SK-N-SH (cell line): ENCODE results near the gene ODAM. TPM values are rescaled to one million over a fixed set of nuclear protein-coding genes. Genes with fewer than 3 reads are reported as not detected.

ENCODE experiments used
- CTCF ChIA-PET: fragments of 300-600, 350-600 bp; formaldehyde crosslinking; extraction: SDS; loops from one replicate; lab custom pipeline; 2021; lab: Yijun Ruan, JAX
- POLR2A ChIA-PET: fragments of 350-600 bp; sonication (Branson Sonifier 250); formaldehyde crosslinking; extraction: SDS; loops from one replicate; lab custom pipeline; 2020; ENCODE audit warnings: antibody characterized with exemption, inconsistent platforms; lab: Yijun Ruan, JAX
- DNase-seq: peaks from one replicate; pipeline ENCODE4 v3.0.0; 2012
- H2AFZ ChIP-seq: fragments of 200-600 bp; sonication (generic); 2 replicates; pipeline ENCODE4 v1.8.1; 2016; ENCODE audit warnings: antibody characterized with exemption, mild to moderate bottlenecking, low read depth
- H3F3A ChIP-seq: fragments of 200-600 bp; sonication (generic); replicated peaks from 2 replicates; pipeline ENCODE3; 2016; ENCODE audit warnings: antibody characterized with exemption, mild to moderate bottlenecking; ENCODE audit not compliant: insufficient read depth
- H3K27ac ChIP-seq, 2 experiments: fragments of 200-500 bp in 1 of 2; fragments of 200-600 bp in 1 of 2; sonication (Bioruptor generic) in 1 of 2; sonication (generic), shearing (Covaris generic) in 1 of 2; 2 replicates each; pipeline versions ENCODE4 v1.5.1 to v1.6.1; 2014 to 2016; ENCODE audit warnings: low read depth in 2 of 2, inconsistent platforms in 1 of 2, low read length in 1 of 2, mild to moderate bottlenecking in 1 of 2, mixed read lengths in 1 of 2
- H3K27me3 ChIP-seq: fragments of 200-600 bp; sonication (generic), shearing (Covaris generic); 2 replicates; pipeline ENCODE4 v1.6.1; 2016; ENCODE audit warnings: mixed run types; ENCODE audit not compliant: insufficient read depth
- H3K36me3 ChIP-seq, 2 experiments: fragments of 200-500 bp in 1 of 2; fragments of 200-600 bp in 1 of 2; sonication (Bioruptor generic) in 1 of 2; sonication (generic) in 1 of 2; replicated peaks in 1 of 2; 2 replicates each; pipeline versions ENCODE3 to v1.5.1; 2014 to 2016; ENCODE audit warnings: low read length in 1 of 2, mild to moderate bottlenecking in 1 of 2; ENCODE audit not compliant: insufficient read depth in 2 of 2, control insufficient read depth in 1 of 2
- H3K4me1 ChIP-seq, 2 experiments: fragments of 200-500 bp in 1 of 2; fragments of 200-600 bp in 1 of 2; sonication (Bioruptor generic) in 1 of 2; sonication (generic), shearing (Covaris generic) in 1 of 2; 2 replicates each; pipeline versions ENCODE4 v1.5.1 to v1.6.1; 2014 to 2016; ENCODE audit warnings: low read depth in 1 of 2, low read length in 1 of 2, mixed run types in 1 of 2; ENCODE audit not compliant: insufficient read depth in 2 of 2, control insufficient read depth in 1 of 2
- H3K4me2 ChIP-seq: fragments of 200-600 bp; sonication (generic), shearing (Covaris generic); 2 replicates; pipeline ENCODE4 v1.6.1; 2017; ENCODE audit warnings: mixed run types
- H3K4me3 ChIP-seq, 2 experiments: fragments of 200-500 bp in 1 of 2; fragments of 200-600 bp in 1 of 2; sonication (Bioruptor generic) in 1 of 2; sonication (generic), shearing (Covaris generic) in 1 of 2; 2 replicates each; pipeline versions ENCODE4 v1.5.1 to v1.8.1; 2014 to 2016; ENCODE audit warnings: low read depth in 2 of 2, inconsistent platforms in 1 of 2, low read length in 1 of 2, mild to moderate bottlenecking in 1 of 2, mixed read lengths in 1 of 2, moderate library complexity in 1 of 2
- H3K79me2 ChIP-seq: fragments of 200-600 bp; sonication (generic); 2 replicates; pipeline ENCODE4 v1.8.1; 2017; ENCODE audit warnings: mild to moderate bottlenecking; ENCODE audit not compliant: insufficient read depth
- H3K9ac ChIP-seq: fragments of 200-600 bp; sonication (generic); 2 replicates; pipeline ENCODE4 v1.6.1; 2017; ENCODE audit warnings: mixed run types
- H3K9me2 ChIP-seq: fragments of 200-600 bp; sonication (generic); 2 replicates; pipeline ENCODE4 v1.6.1; 2017; ENCODE audit warnings: mixed run types
- H3K9me3 ChIP-seq: fragments of 200-600 bp; sonication (generic); 2 replicates; pipeline ENCODE4 v1.6.1; 2017; ENCODE audit warnings: mixed run types, mild to moderate bottlenecking, moderate library complexity
- H4K20me1 ChIP-seq: fragments of 200-600 bp; sonication (generic); 2 replicates; pipeline ENCODE4 v1.6.1; 2017; ENCODE audit warnings: mild to moderate bottlenecking, mixed run types; ENCODE audit not compliant: insufficient read depth
- CHD2 ChIP-seq: fragments of 150-350 bp; IDR thresholded peaks from 2 replicates; pipeline ENCODE4 v1.6.1; 2018; ENCODE audit warnings: low read length; ENCODE audit not compliant: partially characterized antibody
- ELF1 ChIP-seq: IDR thresholded peaks from 2 replicates; pipeline ENCODE4 v1.4.0; 2012
- EP300 ChIP-seq, 2 experiments: IDR thresholded peaks; 2 replicates each; pipeline versions ENCODE4 v1.4.0 to v1.6.1; 2012; ENCODE audit warnings: borderline replicate concordance in 1 of 2, low read depth in 1 of 2, low read length in 1 of 2
- NRF1 ChIP-seq: IDR thresholded peaks from 2 replicates; pipeline ENCODE4 v1.6.1; 2012; ENCODE audit warnings: low read depth, mild to moderate bottlenecking, low read length
- RAD21 ChIP-seq: IDR thresholded peaks from 2 replicates; pipeline ENCODE4 v1.6.1; 2012; ENCODE audit warnings: mild to moderate bottlenecking, low read length
- REST ChIP-seq: IDR thresholded peaks from 2 replicates; pipeline ENCODE4 v1.6.1; 2012; ENCODE audit warnings: mild to moderate bottlenecking, low read depth, low read length, moderate library complexity
- RXRA ChIP-seq: IDR thresholded peaks from 2 replicates; pipeline ENCODE4 v1.4.0; 2012; ENCODE audit warnings: low read depth, mild to moderate bottlenecking, borderline replicate concordance
- SIN3A ChIP-seq: IDR thresholded peaks from 2 replicates; pipeline ENCODE4 v1.6.1; 2012; ENCODE audit warnings: low read depth, mild to moderate bottlenecking, low read length, moderate library complexity, borderline replicate concordance
- SMC3 ChIP-seq: IDR thresholded peaks from 2 replicates; pipeline ENCODE4 v1.6.1; 2012; ENCODE audit warnings: low read depth, low read length, improper control_type of control experiment
- TAF1 ChIP-seq: IDR thresholded peaks from 2 replicates; pipeline ENCODE4 v1.6.1; 2012; ENCODE audit warnings: low read depth, mild to moderate bottlenecking, low read length, moderate library complexity, borderline replicate concordance
- USF2 ChIP-seq: fragments of 150-350 bp; IDR thresholded peaks from 2 replicates; pipeline ENCODE4 v1.6.1; 2017; ENCODE audit warnings: antibody characterized with exemption, low read length, low read depth, borderline replicate concordance
- WGBS: methylation state at CpG from one replicate; pipeline ENCODE4 v1.1.6; 2017; ENCODE audit warnings: low lambda C conversion rate; 5-methylcytosine and 5-hydroxymethylcytosine counted together
- polyA plus RNA-seq, 3 experiments: library from polyadenylated mRNA; depleted of rRNA; stranded (reverse); fragments of >200 nt; gene quantifications; 2 replicates each; pipeline ENCODE4 v1.2.3, GENCODE V29; 2012
- TF ChIP-seq, protein P1 (sequence below): IDR thresholded peaks from 2 replicates; pipeline ENCODE4; 2012

ODAM gene
- polyA plus RNA-seq, 1 of the 3 experiments (the other 2 are of a cell fraction) = not detected

DNA sequence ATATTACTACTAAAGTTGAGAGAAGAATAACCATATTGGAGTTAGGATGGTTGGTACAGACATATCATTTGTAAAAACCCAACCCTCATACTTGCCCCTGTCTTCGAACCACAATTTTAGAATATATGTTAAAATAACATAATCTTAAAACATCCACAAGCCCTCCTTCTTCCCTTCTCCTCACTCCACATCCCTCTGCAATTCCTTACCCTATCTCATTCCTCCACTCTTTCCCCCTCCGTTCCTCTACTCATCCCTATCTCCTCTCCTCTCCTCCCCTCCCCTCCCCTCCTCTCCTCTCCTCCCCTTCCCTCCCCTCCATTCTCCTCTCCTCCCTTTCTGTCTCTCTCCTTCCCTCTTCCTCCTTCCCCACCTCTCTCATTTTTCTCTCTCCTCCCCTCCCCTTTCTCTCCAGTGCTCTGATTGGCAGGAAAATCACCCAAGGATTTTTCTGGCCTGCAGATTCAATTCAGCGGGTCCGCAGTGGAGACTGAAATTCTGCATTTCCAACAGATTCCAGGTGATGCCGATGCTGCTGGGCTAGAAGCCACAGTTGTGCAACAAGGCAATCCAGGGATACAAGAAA, 17.4 kb upstream of the ODAM start:
- WGBS = 7% methylated on average over 5 of the region's 5 CpGs
- POLR2A ChIA-PET = no interaction called here
- Histone ChIP-seq H3K27me3 (no peaks in the 10 kb centered on the region; the same call in 1 of the 2 replicates), H3K27ac (no peak overlapping the region), H3K9me3 (no peaks in the 10 kb centered on the region), H3K4me1 (no peaks in the 10 kb centered on the region), H2AFZ (no peak overlapping the region), H4K20me1 (no peaks in the 10 kb centered on the region), H3K9me2 (no peaks in the 10 kb centered on the region), H3K36me3 (no peaks in the 10 kb centered on the region), H3K79me2 (no peaks in the 10 kb centered on the region), H3K4me2 (no peak overlapping the region), H3K4me3 (no peak overlapping the region), H3K9ac (no peak overlapping the region), H3F3A (no peaks in the 10 kb centered on the region)
- CTCF ChIA-PET = no interaction called here
- TF ChIP-seq NRF1 (no peak), SIN3A (no peak), USF2 (no peak), SMC3 (no peak), TAF1 (no peak), REST (no peak), RXRA (no peak)
- no peak for DNase-seq

DNA sequence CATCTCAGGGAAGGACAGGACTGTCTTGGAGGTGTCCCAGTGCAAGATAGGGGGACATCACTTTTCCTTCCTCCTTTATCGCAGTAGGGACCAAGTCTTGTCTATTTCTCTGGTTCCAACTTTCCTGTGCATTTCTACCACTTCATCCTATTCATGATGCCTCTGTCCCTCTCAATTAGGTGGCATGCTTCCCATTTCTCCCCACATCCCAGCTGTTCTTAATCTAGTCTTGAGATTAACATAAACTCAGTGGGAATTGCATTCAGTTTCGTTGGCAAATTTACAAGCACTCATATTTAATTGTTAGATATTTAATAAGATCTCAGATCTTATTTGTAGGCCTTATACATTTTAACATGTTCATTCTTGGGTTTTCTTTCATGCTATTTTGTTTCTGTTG, 15.7 kb upstream of the ODAM start:
- no peak for DNase-seq
- CTCF ChIA-PET = interaction anchor here (0.6 kb wide), 1 partner anchor 14 kb away, joined by 4 read pairs; no protein-coding TSS in a partner anchor
- Histone ChIP-seq H3K4me1 (no peaks in the 10 kb centered on the region), H2AFZ (no peak overlapping the region), H3K9me3 (no peaks in the 10 kb centered on the region), H3K9me2 (no peaks in the 10 kb centered on the region), H3K27me3 (no peaks in the 10 kb centered on the region; the same call in 1 of the 2 replicates), H3K79me2 (no peaks in the 10 kb centered on the region), H3K36me3 (no peaks in the 10 kb centered on the region), H3F3A (no peaks in the 10 kb centered on the region), H3K27ac (no peak overlapping the region), H3K4me2 (no peak overlapping the region), H3K9ac (no peak overlapping the region), H4K20me1 (no peaks in the 10 kb centered on the region), H3K4me3 (no peak overlapping the region)
- POLR2A ChIA-PET = no interaction called here
- TF ChIP-seq RAD21 (no peak), EP300 (IDR thresholded peaks at IDR 0.05; ENCODE audit: borderline replicate concordance in 1 of 2, low read depth in 1 of 2, low read length in 1 of 2) (no peak), CHD2 (no peak), ELF1 (no peak)
- TF ChIP-seq, protein P1, sequence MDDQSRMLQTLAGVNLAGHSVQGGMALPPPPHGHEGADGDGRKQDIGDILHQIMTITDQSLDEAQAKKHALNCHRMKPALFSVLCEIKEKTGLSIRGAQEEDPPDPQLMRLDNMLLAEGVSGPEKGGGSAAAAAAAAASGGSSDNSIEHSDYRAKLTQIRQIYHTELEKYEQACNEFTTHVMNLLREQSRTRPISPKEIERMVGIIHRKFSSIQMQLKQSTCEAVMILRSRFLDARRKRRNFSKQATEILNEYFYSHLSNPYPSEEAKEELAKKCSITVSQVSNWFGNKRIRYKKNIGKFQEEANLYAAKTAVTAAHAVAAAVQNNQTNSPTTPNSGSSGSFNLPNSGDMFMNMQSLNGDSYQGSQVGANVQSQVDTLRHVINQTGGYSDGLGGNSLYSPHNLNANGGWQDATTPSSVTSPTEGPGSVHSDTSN = no peak
- 3% methylated on average over 2 of the region's 2 CpGs for WGBS
